Right lung (tissue), 5 donors: Measurements from ENCODE around the gene CASZ1. TPM values are rescaled to one million over a fixed set of nuclear protein-coding genes. Genes with fewer than 3 reads are reported as not detected.

Experiments
- DNase-seq, 2 donors: peaks; one replicate each; pipeline ENCODE4 v3.0.0-alpha.2; 2013
- polyA plus RNA-seq, 5 donors: library from polyadenylated mRNA; unstranded; fragments of 120-200 nt; gene quantifications; one replicate each; pipeline versions ENCODE4 v1.2.1 to v1.2.3, GENCODE V29; 2013; ENCODE audit warnings: inconsistent platforms in 1 of 5, low replicate concordance in 1 of 5; ENCODE audit not compliant: insufficient read length in 5 of 5, insufficient read depth in 1 of 5

Gene CASZ1
- polyA plus RNA-seq, 5 donors = 14.9 to 21.4 (median 16.9) TPM

DNA sequence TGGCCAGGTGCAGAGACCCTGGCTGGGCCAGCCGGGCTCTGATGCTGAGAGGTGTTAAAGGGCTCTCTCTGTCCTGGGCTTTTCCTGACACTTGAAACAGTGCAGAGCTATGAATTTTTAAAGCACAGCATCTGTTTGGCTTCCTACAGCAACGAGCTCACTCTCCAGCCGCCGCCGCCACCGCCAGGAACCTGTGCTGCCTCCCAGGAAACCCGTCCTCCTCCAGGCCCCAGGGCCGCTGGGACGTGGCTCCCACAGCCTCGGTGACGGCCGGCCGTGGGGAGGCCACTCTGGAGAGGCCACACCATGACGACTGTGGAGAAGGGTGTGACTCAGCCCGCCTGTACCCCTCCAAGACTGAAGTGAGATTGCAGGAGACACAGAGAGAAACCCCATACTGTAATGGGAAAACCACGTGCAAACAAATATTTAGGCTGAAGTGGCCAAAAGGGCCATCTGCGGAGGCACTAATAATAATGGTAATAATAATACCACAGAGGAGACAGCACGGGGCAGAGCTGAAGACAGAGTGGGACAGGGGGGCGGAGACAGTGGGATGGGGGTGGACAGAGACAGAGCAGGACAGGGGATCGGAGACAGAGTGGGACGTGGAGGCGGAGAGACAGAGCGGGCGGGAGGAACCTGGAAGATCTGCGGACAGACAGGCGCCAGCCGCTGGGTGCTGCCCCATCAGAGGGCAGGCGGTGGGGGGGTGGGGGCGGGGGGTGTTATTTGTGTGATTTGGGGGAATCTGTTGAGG lies 139.2 kb downstream of the CASZ1 start:
- DNase-seq = no peak

DNA sequence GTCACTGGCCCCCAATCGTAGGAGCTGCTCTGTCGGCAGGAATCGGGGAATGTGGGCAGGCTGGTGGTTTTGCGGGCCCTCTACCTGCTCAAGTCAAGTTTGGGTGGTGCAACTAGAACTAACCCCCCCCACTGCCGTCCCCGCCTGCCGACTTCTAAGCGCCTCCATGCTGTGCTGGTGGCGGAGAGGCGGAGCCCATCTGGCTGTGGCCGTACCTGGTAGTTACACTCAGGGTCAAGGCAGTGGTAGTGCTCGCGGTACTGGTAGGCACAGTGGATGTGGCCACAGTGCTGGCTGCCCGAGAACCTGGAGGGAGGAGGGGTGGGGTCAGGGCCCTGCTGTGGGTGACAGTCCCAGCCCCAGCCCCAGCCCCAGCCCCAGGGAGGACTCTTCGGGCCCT lies 140.0 kb downstream of the CASZ1 start:
- no peak for DNase-seq

DNA sequence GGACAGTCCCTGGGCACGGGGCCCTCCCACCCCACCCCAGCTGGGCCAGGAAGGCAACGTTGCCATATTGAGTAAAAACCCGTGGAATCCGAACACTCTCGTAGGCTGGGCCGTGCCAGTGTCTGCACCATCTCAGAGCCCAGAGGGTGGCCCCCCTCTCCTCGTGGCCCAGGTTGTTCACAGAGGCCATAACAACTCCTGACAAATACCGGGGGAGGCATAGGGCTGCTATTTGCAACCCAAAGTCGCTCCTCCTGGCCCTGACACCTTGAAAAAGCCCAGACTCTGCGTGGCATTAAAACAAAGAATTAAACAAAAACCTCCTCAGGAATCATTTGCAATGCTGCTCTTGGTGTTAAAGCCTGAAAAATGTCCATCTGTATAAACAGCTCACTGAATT lies 141.4 kb downstream of the CASZ1 start:
- DNase-seq = no peak

DNA sequence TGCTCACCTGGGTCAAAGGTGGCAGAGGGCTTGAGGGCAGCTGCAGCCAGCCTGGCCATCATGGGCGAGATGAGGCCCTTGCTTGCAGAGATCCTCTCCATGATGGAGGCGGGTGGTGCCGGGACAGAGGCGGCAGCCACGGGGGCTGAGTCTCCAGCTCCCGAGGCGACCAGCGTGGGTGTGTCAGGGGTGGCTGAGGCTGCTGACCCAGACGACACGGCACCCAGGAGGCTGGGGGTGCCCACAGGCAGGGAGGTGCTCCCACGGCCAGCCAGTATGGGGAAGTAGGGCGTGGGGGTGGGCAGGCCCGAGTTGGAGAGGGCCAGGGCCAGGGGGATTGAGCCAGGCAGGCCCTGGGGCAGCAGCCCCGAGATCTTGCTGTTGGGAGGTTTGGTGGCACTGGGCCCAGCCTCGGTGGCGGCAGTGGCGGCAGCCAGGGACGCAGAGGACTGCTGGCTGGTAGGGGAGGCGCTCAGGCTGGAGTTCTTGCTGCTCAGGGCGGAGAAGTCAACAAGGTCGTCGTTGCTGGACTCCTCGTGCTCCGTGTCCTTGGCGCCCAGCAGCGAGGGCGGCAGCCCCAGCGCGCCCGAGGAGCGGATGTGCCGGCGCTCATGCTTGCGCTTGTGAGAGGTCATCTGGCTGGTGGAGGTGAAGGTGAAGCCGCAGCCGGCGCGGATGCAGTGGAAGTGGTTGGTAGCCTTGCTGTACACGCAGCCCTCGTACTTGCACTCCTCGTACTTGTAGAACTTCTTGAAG lies 142.9 kb downstream of the CASZ1 start:
- no peak for DNase-seq

DNA sequence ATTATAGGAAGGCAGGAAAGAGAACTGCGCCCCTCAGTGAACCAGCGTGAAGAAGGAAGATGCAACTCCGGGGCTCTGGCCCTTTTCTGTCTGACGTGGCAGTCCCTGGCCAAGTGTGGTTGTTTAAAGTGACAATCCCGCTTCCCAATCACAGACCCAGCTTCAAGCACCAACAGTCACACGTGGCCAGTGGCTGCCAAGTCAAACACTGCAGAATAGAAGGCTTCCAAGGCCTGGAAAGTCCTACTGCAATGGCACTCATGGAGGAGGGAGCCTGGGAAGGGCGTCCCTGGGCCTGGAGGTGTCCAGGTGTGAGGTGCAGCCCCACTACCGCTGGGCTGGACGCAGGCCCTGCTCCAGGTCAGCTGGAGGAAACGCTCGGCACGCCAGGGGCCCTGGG lies 143.8 kb downstream of the CASZ1 start:
- DNase-seq = no peak

DNA sequence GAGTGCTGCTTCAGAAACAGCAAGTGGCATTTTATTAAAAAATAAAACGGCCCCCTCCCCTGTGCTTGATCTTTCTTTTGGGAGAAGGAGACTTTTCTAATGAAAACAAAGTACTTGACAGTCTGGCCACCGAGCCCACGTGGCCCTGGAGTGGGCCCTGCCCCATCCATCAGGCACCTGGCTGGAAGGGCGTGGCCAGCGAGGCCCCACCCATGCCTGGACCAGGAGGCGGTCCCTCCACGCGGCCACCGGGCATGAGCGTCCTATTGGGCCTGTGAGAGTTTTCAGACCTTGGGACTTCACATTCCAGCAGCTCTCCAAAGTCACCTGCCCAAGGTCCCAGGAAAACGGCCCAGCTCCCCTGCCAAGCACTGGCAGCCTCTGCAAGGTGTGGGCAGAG lies 144.7 kb downstream of the CASZ1 start:
- DNase-seq = no peak

DNA sequence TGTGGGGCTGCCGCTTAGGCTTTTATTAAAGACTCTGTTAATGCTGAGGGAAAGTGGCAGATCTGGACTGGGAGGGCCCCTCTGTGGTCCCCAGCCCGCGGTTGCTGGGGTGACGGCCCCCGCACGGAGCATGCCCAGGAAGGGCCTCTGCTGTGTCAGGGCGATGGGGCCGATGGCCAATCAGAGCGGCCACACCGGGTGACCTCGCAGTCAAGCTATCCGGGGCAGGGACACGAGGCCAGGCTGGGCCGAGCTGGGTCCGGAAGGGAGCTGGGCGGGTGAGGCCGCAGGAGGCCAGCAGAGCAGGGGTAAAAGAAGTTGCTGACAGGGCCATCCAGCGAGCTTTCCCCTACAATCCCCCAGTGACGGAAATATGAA lies 145.1 kb downstream of the CASZ1 start:
- no peak for DNase-seq

DNA sequence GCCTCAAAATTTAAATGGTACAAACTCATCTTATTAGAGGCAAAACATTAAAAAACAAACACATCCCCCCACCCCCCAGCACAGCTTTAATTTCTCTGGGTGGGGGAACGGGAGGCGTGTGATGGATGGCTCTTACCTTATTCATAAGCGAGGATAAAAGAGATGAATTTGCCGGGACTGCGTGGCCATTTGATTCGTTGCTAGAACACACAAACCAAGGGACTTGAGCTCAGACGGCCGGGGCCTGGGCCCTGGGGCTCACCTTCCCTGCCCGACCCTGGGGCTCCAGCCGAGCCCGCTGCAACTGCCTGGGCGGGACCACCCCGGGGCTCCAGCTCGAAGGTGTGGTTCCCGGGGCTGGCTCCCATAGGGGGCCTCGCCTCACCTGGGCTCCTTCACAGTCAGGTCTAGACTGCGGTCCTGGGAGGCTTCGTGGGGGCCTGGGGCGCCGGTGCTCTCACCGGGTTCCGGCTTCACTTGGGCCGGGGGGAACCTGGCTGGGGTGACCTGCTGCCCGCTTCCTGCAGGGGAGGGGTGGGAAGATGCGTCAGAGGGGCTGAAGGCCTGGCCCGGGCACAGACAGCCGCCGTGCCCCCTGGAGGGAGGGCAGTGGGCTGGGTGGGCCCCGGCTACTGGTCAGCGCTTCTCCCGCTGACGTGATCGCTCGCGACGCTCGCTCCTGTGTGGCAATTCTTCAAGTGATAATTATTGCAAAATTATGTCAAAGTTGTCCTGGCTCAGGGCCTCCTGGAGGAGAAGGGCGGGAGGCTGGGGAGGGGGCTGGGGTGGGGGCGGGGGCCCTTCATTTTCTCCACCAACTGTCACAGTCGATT lies 145.7 kb downstream of the CASZ1 start:
- no peak for DNase-seq

DNA sequence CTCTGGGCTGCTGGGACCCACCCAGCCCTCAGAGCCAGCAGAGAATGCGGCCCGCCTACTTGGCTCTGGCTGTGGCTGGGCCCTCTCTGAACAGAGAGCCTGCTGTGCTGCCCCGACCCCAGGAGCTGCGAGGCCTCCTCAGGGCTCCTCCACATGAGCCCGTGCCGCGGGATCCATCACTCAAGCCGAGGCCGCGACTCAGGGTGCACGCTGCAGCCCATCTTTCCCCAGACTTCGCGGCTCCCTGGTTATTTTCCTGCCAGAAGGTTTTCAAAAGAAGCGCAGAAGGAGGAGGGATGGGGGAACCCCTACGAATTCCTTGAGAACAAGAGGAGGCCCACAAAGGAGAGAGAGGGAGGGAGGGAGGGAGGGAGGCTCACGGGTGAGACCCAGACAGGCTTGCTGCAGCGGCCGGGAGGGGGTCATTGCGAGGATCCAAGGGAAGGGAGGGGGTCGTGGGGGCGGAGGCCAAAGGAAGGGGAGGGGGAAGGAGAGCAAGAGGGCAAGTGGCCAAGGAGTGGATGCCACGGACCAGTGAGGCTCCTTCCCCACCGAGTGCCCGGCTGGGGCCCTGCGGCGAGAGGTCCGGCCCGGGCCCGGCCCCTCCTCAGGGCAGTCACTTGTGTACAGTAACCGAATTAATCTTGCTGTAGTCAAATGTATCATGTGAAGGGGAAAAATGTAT lies 146.8 kb downstream of the CASZ1 start:
- DNase-seq = no peak

DNA sequence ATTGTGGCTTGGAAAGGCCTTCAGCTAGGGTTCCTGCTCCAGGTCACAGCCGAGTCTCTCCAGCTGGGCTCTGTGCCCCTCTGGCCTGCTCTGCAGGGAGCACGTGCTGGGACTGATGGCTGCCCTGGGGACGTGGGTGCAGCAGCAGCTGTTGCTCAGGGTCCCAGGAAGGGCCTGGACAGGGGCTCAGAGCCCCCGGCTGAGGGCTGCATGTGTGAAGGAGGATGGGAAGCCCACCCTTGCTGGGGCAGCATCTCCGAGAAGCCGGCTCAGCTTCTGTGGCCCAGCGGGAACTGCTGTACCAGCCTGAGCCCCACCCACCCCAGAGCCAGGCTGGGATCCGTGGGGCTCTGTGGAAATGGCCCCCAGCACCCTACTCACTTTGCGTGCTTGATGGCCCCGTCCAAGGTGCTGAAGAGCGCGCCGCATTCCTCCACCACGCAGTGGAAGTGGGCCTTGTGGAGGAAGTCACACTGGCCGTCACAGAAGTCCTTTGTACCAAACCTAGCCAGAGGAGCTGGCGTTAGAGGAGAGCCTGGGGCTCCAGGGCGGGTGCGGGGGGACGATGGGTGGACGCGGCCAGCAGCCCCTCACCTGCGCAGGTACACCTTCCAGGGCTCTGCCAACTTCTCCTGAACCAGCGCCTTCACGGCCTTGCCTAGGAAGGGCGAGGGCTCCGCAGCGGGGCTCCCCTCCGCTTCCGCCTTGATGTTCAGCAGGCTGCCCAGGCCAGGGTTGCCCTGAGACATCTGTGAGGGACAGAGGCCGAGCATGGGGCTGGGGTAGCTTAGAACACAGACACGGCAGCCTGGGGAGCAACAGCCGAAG lies 147.5 kb downstream of the CASZ1 start:
- DNase-seq = no peak

DNA sequence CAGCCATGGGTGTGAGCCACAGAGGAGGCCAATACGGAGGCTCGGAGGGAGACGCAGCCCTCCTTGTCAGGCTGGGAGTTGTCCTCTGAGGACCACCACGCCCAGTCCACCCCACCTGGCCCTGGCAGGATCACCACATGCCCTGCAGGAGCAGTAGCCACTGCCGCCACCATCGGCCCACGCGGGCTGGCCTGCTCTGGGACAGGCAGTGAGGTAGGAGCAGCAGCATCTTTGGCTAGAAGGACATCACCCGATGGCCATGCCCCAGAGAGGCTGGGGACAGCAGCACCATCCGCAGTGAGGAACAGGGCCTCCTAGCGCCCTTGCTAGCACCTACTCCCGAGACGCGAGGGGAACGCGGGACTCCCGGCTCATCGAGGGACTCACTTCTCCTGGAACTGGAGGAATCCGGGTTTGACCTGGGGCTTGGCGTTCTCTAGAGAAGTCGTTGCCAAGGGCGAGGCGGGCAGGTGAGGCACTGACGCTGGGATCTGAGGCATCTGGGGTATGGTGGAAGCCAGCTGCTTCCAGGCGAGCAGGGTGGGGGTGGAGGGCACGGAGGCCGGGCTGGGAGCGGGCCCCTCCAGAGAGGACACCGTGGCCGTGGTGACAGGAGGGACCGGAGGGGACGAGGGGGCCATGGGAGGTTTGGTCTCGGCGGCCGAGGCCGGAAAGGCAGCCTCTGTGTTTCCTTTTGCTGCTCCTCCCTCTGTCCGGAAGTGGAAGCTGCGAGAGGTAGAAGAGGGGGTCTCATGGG lies 148.9 kb downstream of the CASZ1 start:
- no peak for DNase-seq

DNA sequence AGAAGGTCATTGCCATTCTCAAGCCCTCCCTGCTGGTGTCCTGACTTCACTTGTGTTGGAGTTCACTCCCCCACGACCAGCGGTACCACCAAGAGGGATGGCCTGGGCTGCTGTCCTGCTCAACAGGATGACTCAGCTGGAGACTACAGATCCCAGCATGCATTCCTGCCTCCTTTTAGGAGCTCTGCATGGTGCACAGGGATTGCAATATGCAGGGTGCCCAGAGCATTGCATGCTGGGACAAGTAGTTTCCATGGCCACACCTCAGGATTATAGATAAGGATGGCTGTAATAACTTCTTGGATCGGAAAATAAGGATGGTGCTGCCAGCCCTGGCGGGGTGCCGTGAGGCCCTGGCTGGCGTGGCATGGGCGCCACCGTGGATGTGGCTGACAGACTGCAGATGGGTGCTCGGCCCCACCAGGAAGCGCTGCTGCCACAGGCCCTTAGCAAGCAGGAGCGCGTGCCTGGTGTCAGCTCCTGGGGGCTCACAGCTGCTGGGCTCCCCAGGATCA lies 150.0 kb downstream of the CASZ1 start:
- no peak for DNase-seq

DNA sequence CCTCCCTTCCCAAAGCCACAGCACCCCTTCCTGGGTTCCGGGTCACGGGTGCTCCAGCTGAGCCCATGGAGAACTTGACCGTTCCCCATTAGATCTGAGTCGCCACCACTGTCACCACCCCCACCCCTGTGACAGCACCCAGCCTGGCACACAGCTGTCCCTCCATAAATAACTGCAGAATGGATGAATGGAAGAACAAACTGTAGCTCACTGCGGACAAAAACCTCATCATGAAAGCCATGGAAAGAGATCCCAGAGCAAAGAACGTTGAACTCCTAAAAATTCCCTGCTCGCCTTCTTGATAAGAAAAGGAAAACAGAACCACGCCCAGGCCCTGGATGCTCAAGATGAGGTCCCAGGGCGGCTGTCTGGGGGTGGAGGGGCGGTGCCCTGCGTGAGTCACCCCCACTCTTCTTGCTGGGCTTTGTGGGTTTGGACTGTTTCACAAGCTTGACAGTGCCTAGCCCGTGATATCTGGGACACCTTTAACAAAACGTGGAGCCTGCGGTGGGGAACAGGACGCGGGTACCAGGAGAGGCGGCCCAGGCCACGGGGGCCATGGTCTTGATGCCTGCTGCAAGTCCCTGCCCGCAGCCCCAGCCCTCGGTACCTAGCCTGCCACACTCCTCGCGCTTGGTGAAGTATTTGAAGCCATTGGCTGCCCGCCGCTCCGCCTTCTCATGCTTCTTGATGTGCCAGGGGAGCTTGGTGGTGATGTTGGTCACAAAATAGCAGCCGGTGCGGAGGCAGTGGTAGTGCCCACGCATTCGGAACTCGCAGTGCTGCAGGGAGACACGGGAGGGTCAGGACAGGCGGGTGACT lies 151.9 kb downstream of the CASZ1 start:
- no peak for DNase-seq

DNA sequence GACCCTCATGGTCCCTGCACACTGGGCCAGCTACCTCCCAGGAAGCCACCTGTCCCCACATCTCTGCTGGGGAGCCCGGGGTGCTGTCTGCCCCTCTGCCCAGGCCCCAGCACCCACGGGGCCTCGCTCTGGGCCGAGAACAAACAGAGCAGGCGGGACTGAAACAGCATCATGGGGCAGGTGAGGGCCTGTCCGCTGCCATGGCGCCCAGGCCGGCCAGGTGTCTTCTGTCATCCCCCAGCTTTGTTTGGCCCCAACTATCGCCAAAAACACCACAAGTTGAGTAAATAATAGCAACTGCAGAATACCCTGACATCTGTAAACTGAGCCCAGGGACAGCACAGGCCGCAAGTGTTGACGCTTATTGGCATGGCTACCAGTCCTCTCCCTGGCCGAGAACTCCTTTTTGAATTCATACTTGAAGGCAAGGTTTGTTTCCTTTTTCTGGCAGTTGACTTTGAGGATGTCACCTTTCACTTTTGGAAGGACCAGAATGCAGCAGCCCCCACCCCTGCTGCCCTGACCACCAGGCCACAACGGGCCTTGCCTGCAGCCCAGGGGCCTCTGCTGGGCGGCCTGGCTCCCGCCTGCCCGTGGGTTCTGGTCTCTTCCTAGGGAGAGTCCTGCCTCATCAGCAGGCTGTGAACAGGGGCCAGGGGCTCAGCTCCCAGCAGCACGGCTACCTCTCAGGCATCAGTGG lies 152.7 kb downstream of the CASZ1 start:
- no peak for DNase-seq

DNA sequence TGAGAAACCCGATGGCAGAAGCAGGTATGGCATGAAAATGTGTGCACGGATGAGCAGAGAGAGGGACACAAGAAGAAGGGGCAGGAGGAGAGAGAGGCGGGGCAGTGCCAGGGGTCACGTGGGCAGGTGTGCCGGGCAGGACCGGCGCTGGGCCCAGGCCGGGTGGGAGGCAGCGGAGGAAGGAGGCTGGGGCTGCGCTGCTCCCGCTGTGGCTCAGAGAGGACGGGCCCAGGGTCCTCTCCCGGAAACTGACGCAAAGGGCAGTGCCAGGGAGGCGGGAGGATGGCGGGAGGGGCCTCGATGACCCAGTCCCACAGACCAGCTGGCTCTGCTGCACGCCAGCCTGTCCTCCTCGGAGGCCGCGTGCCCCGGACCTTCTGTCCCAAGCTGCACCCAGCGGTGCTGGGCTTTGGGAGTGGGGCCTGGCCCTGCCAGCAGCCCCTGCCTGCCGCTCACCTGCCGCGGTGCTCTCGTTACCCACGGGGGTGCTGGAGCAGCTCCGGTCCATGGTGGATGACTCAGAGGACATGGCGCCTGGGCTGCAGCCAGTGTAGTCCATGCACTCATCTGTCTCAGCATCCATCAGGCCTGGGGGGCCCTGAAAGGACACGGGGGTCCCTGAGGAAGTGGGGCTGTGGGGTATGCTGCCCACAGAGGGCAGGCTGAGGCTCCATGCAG lies 153.9 kb downstream of the CASZ1 start:
- DNase-seq = no peak

DNA sequence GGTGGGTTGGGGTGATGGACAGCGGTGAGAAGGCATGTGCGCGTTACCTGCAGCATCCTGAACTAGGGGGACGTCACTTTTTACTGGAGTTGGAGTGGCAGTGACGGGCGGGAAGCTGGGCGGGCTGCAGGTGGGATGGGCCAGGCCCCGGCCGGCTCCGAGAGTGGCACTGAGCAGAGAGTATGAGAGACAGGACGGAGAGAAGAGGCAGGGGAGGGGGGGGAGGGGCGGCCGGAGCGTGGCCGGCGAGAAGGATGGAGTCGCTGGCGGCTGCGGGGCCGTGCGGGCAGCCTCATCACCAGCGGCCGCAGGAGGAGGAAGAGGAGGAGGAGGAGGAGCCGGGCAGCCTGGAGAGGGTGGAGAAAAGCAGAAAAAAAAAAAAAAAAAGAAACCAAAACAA lies 154.5 kb downstream of the CASZ1 start:
- DNase-seq = no peak

DNA sequence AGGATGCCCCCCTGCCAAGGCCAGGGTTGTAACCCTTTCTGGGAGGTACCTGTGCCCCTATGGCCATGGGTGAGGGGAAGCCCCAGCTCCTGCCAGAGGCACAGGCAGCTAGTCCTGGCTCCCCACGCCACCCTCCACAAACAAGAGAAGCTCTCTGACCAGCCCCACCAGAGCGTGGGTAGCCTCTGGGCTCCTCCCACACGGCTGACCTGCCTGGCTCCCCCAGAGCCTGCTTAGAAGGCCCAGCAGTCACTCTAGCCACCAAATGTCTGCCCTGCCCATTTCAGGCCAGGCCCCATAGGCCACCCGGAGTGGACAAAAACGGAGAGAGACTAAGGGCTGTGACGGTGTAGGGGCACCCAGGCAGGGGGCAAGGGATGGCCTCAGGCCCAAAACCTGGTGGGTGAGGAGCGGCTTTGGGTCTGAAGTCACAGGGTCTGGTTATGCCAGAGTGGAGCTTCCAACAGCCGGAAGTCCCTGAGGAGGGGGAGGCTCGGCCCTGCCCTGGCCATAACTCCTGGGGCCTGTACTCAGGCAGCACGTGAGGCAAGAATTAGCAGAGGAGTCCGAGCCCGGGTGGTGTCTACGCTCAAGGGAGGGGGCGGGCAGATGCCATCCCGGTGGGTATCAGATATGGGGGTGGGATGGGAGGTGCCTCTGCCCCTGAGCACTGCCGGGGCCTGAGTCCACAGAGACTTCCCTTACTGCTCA lies 155.4 kb downstream of the CASZ1 start:
- no peak for DNase-seq
